ENCODE results near the gene NEDD9.

DNA sequence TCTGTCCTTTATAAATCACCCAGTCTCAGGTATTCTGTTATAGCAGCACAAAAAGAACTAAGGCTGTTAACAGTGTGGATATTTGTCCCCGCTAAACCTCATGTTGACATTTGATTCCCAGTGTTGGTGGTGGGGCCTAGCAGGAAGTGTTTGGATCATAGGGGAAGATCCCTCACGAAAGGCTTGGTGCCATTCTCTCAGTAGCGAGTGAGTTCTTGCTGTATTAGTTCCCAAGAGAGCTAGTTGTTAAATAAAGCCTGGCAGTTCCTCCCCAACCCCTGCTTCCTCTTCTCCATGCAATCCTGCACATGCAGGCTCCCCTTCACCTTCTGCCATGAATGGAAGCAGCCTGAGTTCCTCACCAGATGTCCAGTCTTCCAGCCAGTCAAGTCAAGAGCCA, 91.2 kb downstream of the NEDD9 start:
- TF ChIP-seq CTCF (IDR thresholded peaks at IDR 0.05; ENCODE audit: low read depth, low read length, poor library complexity, severe bottlenecking) (no peak), EZH2phosphoT487 (IDR thresholded peaks at IDR 0.05; ENCODE audit: borderline replicate concordance, low read length) (no peak)
